Measurements from ENCODE around the gene LYPD6B.

Gene LYPD6B

DNA sequence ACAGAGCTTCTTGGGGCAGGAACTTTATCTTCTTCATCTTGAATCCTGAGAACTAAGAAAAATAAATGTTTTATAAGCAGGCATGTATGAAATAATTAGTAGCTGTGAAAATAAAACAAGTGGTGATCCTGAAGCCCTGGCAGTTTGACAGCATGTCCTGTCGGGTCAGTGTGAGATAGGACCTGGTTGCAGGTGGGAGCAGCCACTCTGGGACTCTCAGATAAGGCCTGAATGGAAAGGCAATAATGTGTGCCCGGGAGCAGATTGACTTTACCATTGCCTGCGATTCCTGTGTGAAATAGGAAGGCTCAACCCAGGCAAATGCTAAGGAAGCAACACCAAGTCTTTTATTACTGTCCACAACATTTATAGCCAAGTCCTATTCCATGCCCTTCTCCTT is 132.4 kb downstream of the LYPD6B start:
- Histone ChIP-seq H4K20me1 (ENCODE audit: insufficient read depth, low read length) (no peaks in the 10 kb centered on the region), H3K9ac (ENCODE audit: low read length) (no peak overlapping the region), H3K4me3 (ENCODE audit: low read depth, low read length, poor library complexity, severe bottlenecking) (no peak overlapping the region), H3K36me3 (ENCODE audit: insufficient read depth, low read length) (no peaks in the 10 kb centered on the region; the same call in 1 of the 2 replicates), H3K79me2 (ENCODE audit: insufficient read depth, low read length) (no peaks in the 10 kb centered on the region), H3K4me2 (ENCODE audit: low read length) (no peak overlapping the region), H3K27me3 (ENCODE audit: insufficient read depth, low read length) (no peaks in the 10 kb centered on the region), H3K4me1 (ENCODE audit: insufficient read depth, low read length, severe bottlenecking) (no peaks in the 10 kb centered on the region), H3K9me2 (ENCODE audit: low read depth, low read length) (no peaks in the 10 kb centered on the region), H2AFZ (ENCODE audit: low read length) (no peak overlapping the region), H3K27ac (ENCODE audit: low read depth, low read length, poor library complexity, severe bottlenecking) (no peak overlapping the region), H3F3A (ENCODE audit: insufficient read depth, low read length) (no peaks in the 10 kb centered on the region), H3K9me3 (ENCODE audit: low read length) (no peaks in the 10 kb centered on the region)
- TF ChIP-seq, protein P1, sequence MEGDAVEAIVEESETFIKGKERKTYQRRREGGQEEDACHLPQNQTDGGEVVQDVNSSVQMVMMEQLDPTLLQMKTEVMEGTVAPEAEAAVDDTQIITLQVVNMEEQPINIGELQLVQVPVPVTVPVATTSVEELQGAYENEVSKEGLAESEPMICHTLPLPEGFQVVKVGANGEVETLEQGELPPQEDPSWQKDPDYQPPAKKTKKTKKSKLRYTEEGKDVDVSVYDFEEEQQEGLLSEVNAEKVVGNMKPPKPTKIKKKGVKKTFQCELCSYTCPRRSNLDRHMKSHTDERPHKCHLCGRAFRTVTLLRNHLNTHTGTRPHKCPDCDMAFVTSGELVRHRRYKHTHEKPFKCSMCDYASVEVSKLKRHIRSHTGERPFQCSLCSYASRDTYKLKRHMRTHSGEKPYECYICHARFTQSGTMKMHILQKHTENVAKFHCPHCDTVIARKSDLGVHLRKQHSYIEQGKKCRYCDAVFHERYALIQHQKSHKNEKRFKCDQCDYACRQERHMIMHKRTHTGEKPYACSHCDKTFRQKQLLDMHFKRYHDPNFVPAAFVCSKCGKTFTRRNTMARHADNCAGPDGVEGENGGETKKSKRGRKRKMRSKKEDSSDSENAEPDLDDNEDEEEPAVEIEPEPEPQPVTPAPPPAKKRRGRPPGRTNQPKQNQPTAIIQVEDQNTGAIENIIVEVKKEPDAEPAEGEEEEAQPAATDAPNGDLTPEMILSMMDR (IDR thresholded peaks at IDR 0.05; ENCODE audit: low read length), result no peak
- no peak for TF ChIP-seq EZH2 (IDR thresholded peaks at IDR 0.05; ENCODE audit: borderline replicate concordance, low read length)

DNA sequence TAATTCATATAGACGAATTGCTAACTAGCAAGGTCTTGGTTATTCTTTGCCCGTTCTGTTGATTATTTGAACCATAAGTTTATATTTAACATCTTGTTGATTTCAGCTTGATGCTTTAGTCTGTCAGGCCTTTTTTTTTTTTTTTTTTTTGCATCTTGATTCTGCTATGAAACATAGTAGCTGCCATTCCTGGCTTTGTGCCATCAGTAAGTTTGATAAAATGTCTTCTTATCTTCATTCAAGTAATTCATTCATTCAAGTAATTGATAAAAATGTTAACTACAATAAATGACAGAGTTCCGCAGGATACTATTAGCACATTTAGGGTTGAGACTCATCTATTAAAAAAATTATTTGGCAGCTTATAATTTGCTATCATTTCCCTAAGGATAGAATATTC is 134.7 kb downstream of the LYPD6B start:
- Histone ChIP-seq H3K79me2 (ENCODE audit: insufficient read depth, low read length) (no peaks in the 10 kb centered on the region), H3K27ac (ENCODE audit: low read depth, low read length, poor library complexity, severe bottlenecking) (no peak overlapping the region), H3F3A (ENCODE audit: insufficient read depth, low read length) (no peaks in the 10 kb centered on the region), H2AFZ (ENCODE audit: low read length) (no peak overlapping the region), H3K9me3 (ENCODE audit: low read length) (no peaks in the 10 kb centered on the region), H3K4me1 (ENCODE audit: insufficient read depth, low read length, severe bottlenecking) (no peaks in the 10 kb centered on the region), H3K36me3 (ENCODE audit: insufficient read depth, low read length) (no peaks in the 10 kb centered on the region; the same call in 1 of the 2 replicates), H3K9me2 (ENCODE audit: low read depth, low read length) (no peaks in the 10 kb centered on the region), H3K9ac (ENCODE audit: low read length) (no peak overlapping the region), H3K4me2 (ENCODE audit: low read length) (no peak overlapping the region), H3K27me3 (ENCODE audit: insufficient read depth, low read length) (no peaks in the 10 kb centered on the region), H4K20me1 (ENCODE audit: insufficient read depth, low read length) (no peaks in the 10 kb centered on the region), H3K4me3 (ENCODE audit: low read depth, low read length, poor library complexity, severe bottlenecking) (no peak overlapping the region)
- no peak for TF ChIP-seq EZH2 (IDR thresholded peaks at IDR 0.05; ENCODE audit: borderline replicate concordance, low read length)
- TF ChIP-seq, protein P1 (IDR thresholded peaks at IDR 0.05; ENCODE audit: low read length), result no peak

DNA sequence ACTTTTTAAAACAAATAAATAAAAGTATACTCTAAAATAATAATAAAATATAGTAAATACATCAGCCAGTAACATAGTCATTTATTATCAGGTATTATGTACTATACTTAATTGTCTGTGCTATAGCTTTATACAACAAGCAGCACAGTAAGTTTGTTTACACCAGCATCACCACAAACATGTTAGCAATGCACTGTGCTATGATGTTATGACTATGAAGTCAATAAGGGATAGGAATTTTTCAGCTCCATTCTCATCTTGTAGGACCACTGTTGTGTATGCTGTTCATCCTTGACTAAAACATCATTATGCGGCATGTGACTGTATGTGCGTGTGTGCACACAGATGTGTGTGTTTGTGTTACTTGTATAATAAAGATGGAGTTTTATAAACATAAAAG is 137.5 kb downstream of the LYPD6B start:
- Histone ChIP-seq H3K9me3 (ENCODE audit: low read length) (no peaks in the 10 kb centered on the region), H3F3A (ENCODE audit: insufficient read depth, low read length) (no peaks in the 10 kb centered on the region), H3K27ac (ENCODE audit: low read depth, low read length, poor library complexity, severe bottlenecking) (no peak overlapping the region), H3K4me2 (ENCODE audit: low read length) (no peak overlapping the region), H3K36me3 (ENCODE audit: insufficient read depth, low read length) (no peaks in the 10 kb centered on the region; the same call in 1 of the 2 replicates), H3K27me3 (ENCODE audit: insufficient read depth, low read length) (no peaks in the 10 kb centered on the region), H3K4me3 (ENCODE audit: low read depth, low read length, poor library complexity, severe bottlenecking) (no peak overlapping the region), H3K9me2 (ENCODE audit: low read depth, low read length) (no peaks in the 10 kb centered on the region), H3K9ac (ENCODE audit: low read length) (no peak overlapping the region), H3K79me2 (ENCODE audit: insufficient read depth, low read length) (no peaks in the 10 kb centered on the region), H2AFZ (ENCODE audit: low read length) (no peak overlapping the region), H3K4me1 (ENCODE audit: insufficient read depth, low read length, severe bottlenecking) (no peaks in the 10 kb centered on the region), H4K20me1 (ENCODE audit: insufficient read depth, low read length) (no peaks in the 10 kb centered on the region)
- TF ChIP-seq EZH2 (IDR thresholded peaks at IDR 0.05; ENCODE audit: borderline replicate concordance, low read length), result no peak
- TF ChIP-seq, protein P1 (IDR thresholded peaks at IDR 0.05; ENCODE audit: low read length), result no peak

Data from OCI-LY1 (cell line).